CD14-positive monocyte (primary cell): ENCODE measurements around the gene SNAP47. TPM values are rescaled to one million over a fixed set of nuclear protein-coding genes. Genes with fewer than 3 reads are reported as not detected.

Experiments used
- DNase-seq, 3 donors: peaks; one replicate each; pipeline ENCODE4 v3.0.0-alpha.2; 2011 to 2022
- H2AFZ ChIP-seq: 2 replicates; pipeline ENCODE4 v1.6.0; 2012; ENCODE audit warnings: mild to moderate bottlenecking, low read depth, low read length, inconsistent platforms; ENCODE audit not compliant: insufficient read depth, poor library complexity, severe bottlenecking
- H3K27ac ChIP-seq, 2 donors: 1 replicate in 1 of 2; 2 replicates in 1 of 2; pipeline ENCODE4 v1.5.1; 2012 to 2013; ENCODE audit warnings: low read length in 2 of 2, control low read depth in 1 of 2, inconsistent platforms in 1 of 2, low read depth in 1 of 2, mild to moderate bottlenecking in 1 of 2
- H3K27me3 ChIP-seq, 2 donors: one replicate each; pipeline versions ENCODE4 v1.6.0 to v1.6.1; 2011 to 2013; ENCODE audit warnings: low read length in 2 of 2; ENCODE audit not compliant: control insufficient read depth in 2 of 2, insufficient read depth in 2 of 2
- H3K36me3 ChIP-seq, 2 donors: replicated peaks in 1 of 2; 1 replicate in 1 of 2; 2 replicates in 1 of 2; pipeline versions ENCODE4 v1.5.1 to v1.6.1; 2012 to 2013; ENCODE audit warnings: low read length in 2 of 2, control low read depth in 1 of 2, inconsistent platforms in 1 of 2, mild to moderate bottlenecking in 1 of 2; ENCODE audit not compliant: insufficient read depth in 2 of 2, control insufficient read depth in 1 of 2
- H3K4me1 ChIP-seq, 2 donors: 1 replicate in 1 of 2; 2 replicates in 1 of 2; pipeline versions ENCODE4 v1.5.1 to v1.6.1; 2012 to 2013; ENCODE audit warnings: low read length in 2 of 2, control low read depth in 1 of 2, inconsistent platforms in 1 of 2, mild to moderate bottlenecking in 1 of 2, moderate library complexity in 1 of 2; ENCODE audit not compliant: insufficient read depth in 2 of 2, control insufficient read depth in 1 of 2
- H3K4me2 ChIP-seq: replicated peaks from 2 replicates; pipeline ENCODE3; 2012; ENCODE audit warnings: low read length, moderate library complexity, mild to moderate bottlenecking; ENCODE audit not compliant: poor library complexity, severe bottlenecking; ENCODE audit errors: extremely low read depth
- H3K4me3 ChIP-seq, 3 experiments: fragments of 200-600 bp in 1 of 3; sonication (generic) in 1 of 3; replicated peaks in 1 of 3; 1 replicate in 2 of 3; 2 replicates in 1 of 3; pipeline ENCODE4 v1.5.1; 2011 to 2013; ENCODE audit warnings: low read length in 3 of 3, mild to moderate bottlenecking in 3 of 3, control low read depth in 2 of 3, low read depth in 2 of 3, inconsistent platforms in 1 of 3, moderate library complexity in 1 of 3
- H3K79me2 ChIP-seq: 2 replicates; pipeline ENCODE4 v1.6.0; 2012; ENCODE audit warnings: mild to moderate bottlenecking, control low read depth, inconsistent platforms, low read length, moderate library complexity; ENCODE audit not compliant: insufficient read depth
- H3K9ac ChIP-seq: 2 replicates; pipeline ENCODE4 v1.6.0; 2017; ENCODE audit warnings: low read length, mild to moderate bottlenecking; ENCODE audit not compliant: insufficient read depth, poor library complexity, severe bottlenecking
- H3K9me3 ChIP-seq, 2 donors: replicated peaks in 1 of 2; 1 replicate in 1 of 2; 2 replicates in 1 of 2; pipeline versions ENCODE4 v1.5.1 to v1.6.1; 2012 to 2013; ENCODE audit warnings: low read length in 2 of 2, control low read depth in 1 of 2; ENCODE audit not compliant: control insufficient read depth in 1 of 2, insufficient read depth in 1 of 2
- H4K20me1 ChIP-seq: 2 replicates; pipeline ENCODE4 v1.6.0; 2012; ENCODE audit warnings: mild to moderate bottlenecking, low read length, control low read depth, moderate library complexity; ENCODE audit not compliant: insufficient read depth
- H3K27ac Mint-ChIP-seq, 7 donors: one replicate each; pipeline ENCODE4 v1.8.0; 2020; ENCODE audit warnings: mild to moderate bottlenecking in 7 of 7, mixed read lengths in 7 of 7, moderate library complexity in 6 of 7, inconsistent platforms in 2 of 7
- H3K27me3 Mint-ChIP-seq, 3 donors: one replicate each; pipeline ENCODE4 v1.8.0; 2021 to 2022; ENCODE audit warnings: low read depth in 3 of 3, mild to moderate bottlenecking in 3 of 3, mixed read lengths in 3 of 3, moderate library complexity in 3 of 3, inconsistent platforms in 1 of 3
- H3K36me3 Mint-ChIP-seq, 2 donors: one replicate each; pipeline ENCODE4 v1.8.0; 2020; ENCODE audit warnings: mixed read lengths in 2 of 2, inconsistent platforms in 1 of 2, mild to moderate bottlenecking in 1 of 2
- H3K4me1 Mint-ChIP-seq: one replicate; pipeline ENCODE4 v1.8.0; 2020; ENCODE audit warnings: mild to moderate bottlenecking, mixed read lengths
- H3K4me3 Mint-ChIP-seq, 2 donors: one replicate each; pipeline ENCODE4 v1.8.0; 2020; ENCODE audit warnings: mild to moderate bottlenecking in 2 of 2, mixed read lengths in 2 of 2, moderate library complexity in 1 of 2
- H3K9me3 Mint-ChIP-seq, 7 donors: one replicate each; pipeline ENCODE4 v1.8.0; 2020 to 2022; ENCODE audit warnings: mixed read lengths in 7 of 7, mild to moderate bottlenecking in 6 of 7, moderate library complexity in 6 of 7, inconsistent platforms in 2 of 7
- CTCF ChIP-seq: fragments of 200-600 bp; IDR thresholded peaks from one replicate; pipeline ENCODE4 v1.8.0; 2022; ENCODE audit warnings: antibody characterized with exemption, mild to moderate bottlenecking
- WGBS: methylation state at CpG from one replicate; pipeline ENCODE4 v1.1.5; 2013; ENCODE audit warnings: missing lambda C conversion rate; ENCODE audit not compliant: insufficient coverage; 5-methylcytosine and 5-hydroxymethylcytosine counted together
- intact Hi-C, 2 donors: fragments of 100-400 bp; cut with micrococcal nuclease; formaldehyde crosslinking; loops; one replicate each; pipeline versions ENCODE4 v1.15.0 to v1.15.1; 2023
- polyA plus RNA-seq, 3 donors: library from polyadenylated mRNA; depleted of rRNA in 1 of 3; unstranded in 2 of 3; stranded (reverse) in 1 of 3; fragments of 300-500 nt in 2 of 3; fragments of >200 nt in 1 of 3; fragmentation: Illumina TruSeq in 2 of 3; gene quantifications; 1 replicate in 2 of 3; 2 replicates in 1 of 3; pipeline ENCODE4 v1.2.3, GENCODE V29; 2012 to 2021

The SNAP47 gene
- polyA plus RNA-seq, 3 donors = 15.4 to 25.0 (median 20.5) TPM

GRCh38 chr1:227733309-227733705 lies 1.9 kb upstream of the SNAP47 start:
- Mint-ChIP-seq H3K36me3 (peaks cover 10 to 21% of the 10 kb centered on the region in 2 donors), H3K27ac (peak overlapping the region in 1 of 7 donors; percentile 30), H3K4me3 (no peak overlapping the region), H3K9me3 (peaks cover 0 to 6% (median 0%) of the 10 kb centered on the region in 7 donors), H3K4me1 (peaks cover 28% of the 10 kb centered on the region), H3K27me3 (peaks cover 8 to 15% (median 11%) of the 10 kb centered on the region in 3 donors)
- intact Hi-C loops = no loop called here
- H4K20me1 ChIP-seq = peaks cover 8% of the 10 kb centered on the region
- peaks cover 9 to 18% of the 10 kb centered on the region in 2 donors for H3K36me3 ChIP-seq
- WGBS = 100% methylated on average over 8 of the region's 15 CpGs
- H3K9ac ChIP-seq = no peak overlapping the region
- no peak overlapping the region for H3K27ac ChIP-seq
- peaks cover 23 to 33% of the 10 kb centered on the region in 2 donors for H3K4me1 ChIP-seq
- H3K79me2 ChIP-seq = peaks cover 28% of the 10 kb centered on the region
- no peak for DNase-seq
- H3K4me3 ChIP-seq = no peak overlapping the region
- no peak overlapping the region for H2AFZ ChIP-seq
- no peaks in the 10 kb centered on the region for H3K9me3 ChIP-seq
- H3K4me2 ChIP-seq = no peak overlapping the region
- peaks cover 0 to 12% of the 10 kb centered on the region in 2 donors for H3K27me3 ChIP-seq
- no peak for TF ChIP-seq CTCF

- Histone ChIP-seq H3K79me2 (peaks cover 28% of the 10 kb centered on the region), H3K36me3 (peaks cover 9 to 18% of the 10 kb centered on the region in 2 donors), H3K27me3 (peaks cover 0 to 7% of the 10 kb centered on the region in 2 donors), H3K9me3 (no peaks in the 10 kb centered on the region), H3K4me3 (peak overlapping the region; percentile 61 to 89 (median 71)), H2AFZ (peak overlapping the region; percentile 96), H3K9ac (peak overlapping the region; percentile 83), H4K20me1 (peaks cover 8% of the 10 kb centered on the region), H3K4me2 (peak overlapping the region; percentile 95), H3K27ac (peak overlapping the region in 1 of 2 donors; percentile 76), H3K4me1 (peaks cover 18 to 29% of the 10 kb centered on the region in 2 donors)
- no peak for TF ChIP-seq CTCF
- intact Hi-C loops = no loop called here
- Mint-ChIP-seq H3K27me3 (peaks cover 4 to 10% (median 6%) of the 10 kb centered on the region in 3 donors), H3K27ac (peak overlapping the region in 2 of 7 donors; percentile 54 to 86), H3K4me3 (peak overlapping the region; percentile 81 to 95), H3K36me3 (peaks cover 10 to 21% of the 10 kb centered on the region in 2 donors), H3K9me3 (peaks cover 0 to 2% (median 0%) of the 10 kb centered on the region in 7 donors), H3K4me1 (peaks cover 23% of the 10 kb centered on the region)
- 93% methylated on average over 21 of the region's 24 CpGs for WGBS
- no peak for DNase-seq
These were observed 1.3 kb upstream of the SNAP47 start for GRCh38 chr1:227733751-227734545.
